Loucy (cell line): ENCODE results near the gene ZNF593OS.
A peak's percentile ranks its signal among the peaks of the same experiment; 100 is the strongest.

Experiments
- H2AFZ ChIP-seq: fragments of 200-600 bp; sonication (generic); 2 replicates; pipeline ENCODE4 v1.6.0; 2016; ENCODE audit warnings: antibody characterized with exemption, mild to moderate bottlenecking, low read length, moderate library complexity
- H3F3A ChIP-seq: fragments of 200-600 bp; 2 replicates; pipeline ENCODE4 v1.6.0; 2016; ENCODE audit warnings: antibody characterized with exemption, low read depth, mild to moderate bottlenecking
- H3K27me3 ChIP-seq: fragments of 200-600 bp; sonication (generic); 2 replicates; pipeline ENCODE4 v1.6.1; 2014; ENCODE audit warnings: low read length, mild to moderate bottlenecking; ENCODE audit not compliant: insufficient read depth, poor library complexity, severe bottlenecking
- H3K36me3 ChIP-seq: fragments of 200-600 bp; sonication (generic); 2 replicates; pipeline ENCODE4 v1.6.1; 2016; ENCODE audit warnings: low read length; ENCODE audit not compliant: insufficient read depth
- H3K4me1 ChIP-seq: fragments of 200-600 bp; sonication (generic); 2 replicates; pipeline ENCODE4 v1.5.1; 2014; ENCODE audit warnings: low read length, mild to moderate bottlenecking; ENCODE audit not compliant: insufficient read depth, poor library complexity, severe bottlenecking
- H3K4me2 ChIP-seq: fragments of 200-600 bp; sonication (generic); 2 replicates; pipeline ENCODE4 v1.6.0; 2014; ENCODE audit warnings: antibody characterized with exemption, low read length, low read depth, mild to moderate bottlenecking; ENCODE audit not compliant: poor library complexity, severe bottlenecking
- H3K4me3 ChIP-seq: fragments of 200-600 bp; sonication (generic); 2 replicates; pipeline ENCODE4 v1.5.1; 2014; ENCODE audit warnings: low read length, mild to moderate bottlenecking, mixed read lengths; ENCODE audit not compliant: poor library complexity, severe bottlenecking
- H3K79me2 ChIP-seq: fragments of 200-600 bp; sonication (generic); 2 replicates; pipeline ENCODE4 v1.6.1; 2014; ENCODE audit warnings: low read length; ENCODE audit not compliant: insufficient read depth
- H3K9ac ChIP-seq: fragments of 200-600 bp; sonication (generic); 2 replicates; pipeline ENCODE4 v1.6.0; 2014; ENCODE audit warnings: mild to moderate bottlenecking, low read depth, low read length, moderate library complexity; ENCODE audit not compliant: poor library complexity, severe bottlenecking
- H3K9me2 ChIP-seq: fragments of 200-600 bp; sonication (generic); replicated peaks from 2 replicates; pipeline ENCODE4 v1.6.1; 2016; ENCODE audit warnings: low read depth, low read length, mixed read lengths
- H3K9me3 ChIP-seq: fragments of 200-600 bp; sonication (generic); 2 replicates; pipeline ENCODE4 v1.6.1; 2014; ENCODE audit warnings: mild to moderate bottlenecking, antibody characterized with exemption, low read length, low read depth; ENCODE audit not compliant: insufficient read depth
- H4K20me1 ChIP-seq: fragments of 200-600 bp; sonication (generic); 2 replicates; pipeline ENCODE4 v1.6.0; 2014; ENCODE audit warnings: antibody characterized with exemption, low read length, mild to moderate bottlenecking; ENCODE audit not compliant: insufficient read depth, poor library complexity, severe bottlenecking
- EZH2phosphoT487 ChIP-seq: fragments of 200-600 bp; IDR thresholded peaks from 2 replicates; pipeline ENCODE4 v1.6.1; 2018; ENCODE audit warnings: antibody characterized with exemption, mild to moderate bottlenecking, moderate library complexity, borderline replicate concordance
- TF ChIP-seq, protein P1 (sequence below): fragments of 200-600 bp; sonication (generic); conservative IDR thresholded peaks from 2 replicates; pipeline ENCODE4 v1.5.1; 2014; ENCODE audit warnings: mild to moderate bottlenecking, antibody characterized with exemption, low read length

The ZNF593OS gene

DNA sequence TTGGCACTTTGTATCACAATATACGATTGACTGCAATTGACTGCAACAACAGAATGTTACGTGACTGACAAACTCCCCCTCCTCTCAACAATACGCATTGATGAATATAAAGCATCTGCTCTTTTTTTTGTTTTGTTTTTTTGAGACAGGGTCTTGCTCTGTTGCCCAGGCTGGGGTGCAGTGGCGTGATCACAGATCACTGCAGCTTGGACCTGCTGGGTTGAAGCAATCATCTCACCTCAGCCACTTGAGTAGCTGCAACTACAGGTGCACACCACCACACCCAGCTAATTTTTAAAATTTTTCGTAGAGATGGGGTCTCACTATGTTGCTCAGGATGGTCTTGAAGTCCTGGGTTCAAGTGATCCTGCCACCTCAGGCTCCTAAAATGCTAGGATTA, 41.1 kb upstream of the ZNF593OS start:
- H3K79me2 ChIP-seq: no peaks in the 10 kb centered on the region
- no peak for TF ChIP-seq EZH2phosphoT487
- TF ChIP-seq, protein P1, sequence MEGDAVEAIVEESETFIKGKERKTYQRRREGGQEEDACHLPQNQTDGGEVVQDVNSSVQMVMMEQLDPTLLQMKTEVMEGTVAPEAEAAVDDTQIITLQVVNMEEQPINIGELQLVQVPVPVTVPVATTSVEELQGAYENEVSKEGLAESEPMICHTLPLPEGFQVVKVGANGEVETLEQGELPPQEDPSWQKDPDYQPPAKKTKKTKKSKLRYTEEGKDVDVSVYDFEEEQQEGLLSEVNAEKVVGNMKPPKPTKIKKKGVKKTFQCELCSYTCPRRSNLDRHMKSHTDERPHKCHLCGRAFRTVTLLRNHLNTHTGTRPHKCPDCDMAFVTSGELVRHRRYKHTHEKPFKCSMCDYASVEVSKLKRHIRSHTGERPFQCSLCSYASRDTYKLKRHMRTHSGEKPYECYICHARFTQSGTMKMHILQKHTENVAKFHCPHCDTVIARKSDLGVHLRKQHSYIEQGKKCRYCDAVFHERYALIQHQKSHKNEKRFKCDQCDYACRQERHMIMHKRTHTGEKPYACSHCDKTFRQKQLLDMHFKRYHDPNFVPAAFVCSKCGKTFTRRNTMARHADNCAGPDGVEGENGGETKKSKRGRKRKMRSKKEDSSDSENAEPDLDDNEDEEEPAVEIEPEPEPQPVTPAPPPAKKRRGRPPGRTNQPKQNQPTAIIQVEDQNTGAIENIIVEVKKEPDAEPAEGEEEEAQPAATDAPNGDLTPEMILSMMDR: no peak
- no peak overlapping the region for H3K4me3 ChIP-seq
- no peaks in the 10 kb centered on the region for H3K9me3 ChIP-seq
- no peaks in the 10 kb centered on the region for H3F3A ChIP-seq
- no peak overlapping the region for H3K4me2 ChIP-seq
- no peaks in the 10 kb centered on the region for H3K27me3 ChIP-seq
- H3K36me3 ChIP-seq: no peaks in the 10 kb centered on the region
- no peaks in the 10 kb centered on the region for H4K20me1 ChIP-seq
- H3K9me2 ChIP-seq: no peaks in the 10 kb centered on the region
- H3K4me1 ChIP-seq: no peaks in the 10 kb centered on the region
- no peak overlapping the region for H3K9ac ChIP-seq
- H2AFZ ChIP-seq: 0 out of 2 replicates have a peak overlapping the region, but pooled peaks have one; percentile 52

DNA sequence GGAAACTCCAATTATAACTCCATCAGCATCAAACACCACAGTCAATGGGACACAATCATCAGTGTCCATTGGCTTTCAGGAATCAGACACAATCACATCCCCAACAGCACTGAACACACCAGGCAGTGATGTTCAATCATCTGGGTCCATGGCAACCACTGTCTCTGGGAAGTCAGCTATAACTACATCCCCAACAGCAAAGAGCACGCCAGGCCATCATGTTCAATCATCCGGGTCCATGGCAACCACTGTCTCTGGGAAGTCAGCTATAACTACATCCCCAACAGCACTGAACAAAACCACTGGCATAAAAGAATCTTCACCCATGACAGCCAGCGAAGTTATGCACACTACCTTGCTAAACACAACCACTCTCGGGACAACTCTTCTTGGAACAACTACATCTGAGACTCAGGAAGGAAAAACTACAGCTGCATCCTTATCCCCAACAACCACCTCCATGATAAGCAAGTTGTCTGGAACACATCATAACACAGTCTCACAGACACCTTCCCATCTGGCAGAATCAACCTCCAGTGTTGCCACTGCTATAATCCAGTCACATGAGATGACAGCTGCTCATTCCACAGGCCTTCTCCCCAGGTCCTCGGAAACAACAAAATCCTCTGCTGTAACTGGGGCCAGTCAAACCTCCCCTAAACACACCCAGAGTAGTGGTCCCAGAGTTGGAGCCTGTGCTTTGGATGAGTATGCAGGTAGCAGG, 38.7 kb upstream of the ZNF593OS start:
- Histone ChIP-seq H3K4me2 (no peak overlapping the region), H3F3A (no peaks in the 10 kb centered on the region), H3K4me3 (no peak overlapping the region), H4K20me1 (no peaks in the 10 kb centered on the region), H3K79me2 (no peaks in the 10 kb centered on the region), H3K4me1 (no peaks in the 10 kb centered on the region), H3K36me3 (no peaks in the 10 kb centered on the region), H3K9me2 (no peaks in the 10 kb centered on the region), H2AFZ (no peak overlapping the region), H3K27me3 (no peaks in the 10 kb centered on the region), H3K9ac (no peak overlapping the region), H3K9me3 (no peaks in the 10 kb centered on the region)
- TF ChIP-seq, protein P1: no peak
- no peak for TF ChIP-seq EZH2phosphoT487

DNA sequence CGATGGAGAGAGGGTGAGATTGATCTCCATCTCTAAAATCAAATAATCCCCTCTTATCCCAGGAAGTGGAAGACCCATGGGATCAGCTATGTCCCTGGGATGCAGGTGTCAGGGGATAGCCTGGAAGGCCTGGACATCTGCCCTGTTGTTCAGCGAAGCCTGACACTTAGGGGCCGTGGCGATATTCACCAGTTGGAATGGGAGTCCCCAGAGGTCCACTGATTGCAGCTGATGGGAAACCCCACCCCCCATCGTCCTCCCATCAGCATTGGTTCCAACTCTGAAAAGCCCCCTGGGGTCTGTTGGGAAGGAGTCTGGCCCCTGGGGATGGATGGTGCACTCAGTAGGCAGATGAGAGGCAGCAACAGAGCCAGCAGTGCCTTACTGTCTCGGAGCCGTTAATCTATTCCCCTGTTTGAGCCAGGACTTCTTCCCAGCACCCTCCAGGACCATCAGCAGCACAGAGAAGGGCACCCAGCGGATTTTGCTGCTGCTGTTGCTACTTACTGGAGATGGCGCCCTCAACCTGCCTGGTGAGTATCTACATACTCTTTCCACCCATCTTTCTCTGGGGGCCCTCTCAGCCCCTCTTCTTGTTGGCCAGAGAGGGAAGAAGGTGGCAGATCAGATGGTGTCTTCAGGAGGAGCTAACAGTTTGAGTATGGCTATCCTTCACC, 32.1 kb upstream of the ZNF593OS start:
- H3K4me3 ChIP-seq: no peak overlapping the region
- no peak for TF ChIP-seq EZH2phosphoT487
- TF ChIP-seq, protein P1: peak; percentile 63
- no peaks in the 10 kb centered on the region for H3F3A ChIP-seq
- H3K9me2 ChIP-seq: no peaks in the 10 kb centered on the region
- H3K9me3 ChIP-seq: no peaks in the 10 kb centered on the region
- H3K4me2 ChIP-seq: no peak overlapping the region
- no peaks in the 10 kb centered on the region for H3K36me3 ChIP-seq
- H2AFZ ChIP-seq: no peak overlapping the region
- H4K20me1 ChIP-seq: no peaks in the 10 kb centered on the region
- H3K4me1 ChIP-seq: peaks cover 7% of the 10 kb centered on the region
- H3K27me3 ChIP-seq: no peaks in the 10 kb centered on the region
- no peaks in the 10 kb centered on the region for H3K79me2 ChIP-seq
- H3K9ac ChIP-seq: no peak overlapping the region
